Central memory CD4-positive, alpha-beta T cell (primary cell): ENCODE measurements around the gene ADPRS.

Experiments
- DNase-seq: peaks from one replicate; pipeline ENCODE4 v3.0.0; 2022

The ADPRS gene

GRCh38 chr1:36109041-36109679 is 20.5 kb downstream of the ADPRS start:
- DNase-seq: peak; percentile 33

DNA sequence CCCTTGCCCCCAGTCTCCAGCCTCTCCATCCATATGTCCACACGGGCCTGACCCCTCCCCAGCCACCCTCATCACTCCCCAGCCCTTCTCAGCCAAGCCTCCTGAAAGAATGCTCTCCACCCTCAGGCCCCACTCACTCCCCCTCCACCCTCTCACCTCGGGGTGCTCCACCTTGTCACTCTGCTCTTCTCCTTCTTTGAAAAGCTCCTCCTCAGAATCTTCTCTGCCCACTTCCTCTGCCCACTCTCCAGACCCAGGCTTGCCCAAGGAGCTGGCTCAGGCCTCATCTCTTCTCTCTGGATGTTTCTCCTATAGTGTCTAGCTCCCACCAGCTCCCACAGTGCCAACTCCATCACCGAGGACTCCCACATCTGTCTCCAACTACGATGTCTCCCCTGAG is 22.5 kb downstream of the ADPRS start:
- no peak for DNase-seq

DNA sequence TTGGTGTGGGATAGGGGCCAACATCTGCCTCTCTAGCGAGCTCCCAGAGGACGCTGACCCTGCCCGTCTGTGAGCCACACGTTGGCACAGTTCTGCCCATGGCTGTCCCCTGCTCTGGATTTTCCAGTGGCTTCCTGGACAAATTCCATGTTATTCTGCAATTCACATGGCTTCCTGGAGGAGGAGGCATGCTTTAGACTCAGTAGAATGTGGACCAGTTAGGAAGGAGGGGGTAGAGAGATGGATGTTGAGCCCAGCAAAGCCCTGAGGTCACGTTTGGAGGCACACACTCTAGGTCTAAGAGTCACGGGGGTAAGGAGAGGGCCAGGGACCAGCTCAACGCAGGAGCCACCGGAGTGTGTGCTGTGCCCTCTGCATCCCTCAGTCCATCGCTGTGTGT is 24.1 kb downstream of the ADPRS start:
- DNase-seq: no peak

DNA sequence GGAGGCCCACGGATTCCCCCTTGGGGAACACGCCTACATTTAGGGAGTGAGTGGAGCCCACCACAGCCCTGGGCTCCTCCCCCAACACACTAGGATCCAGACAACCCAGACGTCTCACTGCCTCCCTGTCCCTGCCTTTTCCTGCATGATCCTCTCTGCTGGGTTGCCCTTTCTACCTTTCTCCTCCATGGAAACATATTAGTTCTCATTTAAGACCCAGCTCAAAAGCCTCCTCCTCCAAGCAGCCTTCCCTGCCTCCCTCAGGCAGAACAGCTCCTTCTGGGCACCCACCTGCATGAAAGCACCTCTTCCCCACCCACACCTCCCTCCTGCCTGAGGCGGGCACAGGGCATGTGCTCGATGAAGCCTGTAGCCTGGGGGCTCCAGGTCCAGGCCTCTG is 25.7 kb downstream of the ADPRS start:
- no peak for DNase-seq

GRCh38 chr1:36115200-36115669 is 26.5 kb downstream of the ADPRS start:
- no peak for DNase-seq

DNA sequence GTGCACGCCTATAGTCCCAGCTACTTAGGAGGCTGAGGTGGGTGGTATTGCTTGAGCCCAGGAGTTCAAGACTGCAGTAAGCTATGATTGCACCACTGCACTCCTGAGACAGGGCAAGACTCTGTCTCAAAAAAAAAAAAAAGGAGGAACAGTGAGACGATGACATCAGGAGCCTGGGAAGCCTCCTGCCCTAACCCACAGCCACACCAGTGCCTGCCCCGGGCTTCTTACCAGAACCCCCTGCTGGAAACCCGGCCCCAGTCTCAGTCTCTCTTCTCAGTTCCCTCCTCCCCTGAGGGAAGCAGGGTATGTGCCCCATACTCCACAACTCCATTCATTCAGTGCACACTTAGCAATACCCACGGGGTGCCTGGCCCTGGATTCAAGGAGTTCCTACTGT is 27.2 kb downstream of the ADPRS start:
- DNase-seq: no peak

GRCh38 chr1:36116901-36117300 is 28.2 kb downstream of the ADPRS start:
- DNase-seq: no peak

DNA sequence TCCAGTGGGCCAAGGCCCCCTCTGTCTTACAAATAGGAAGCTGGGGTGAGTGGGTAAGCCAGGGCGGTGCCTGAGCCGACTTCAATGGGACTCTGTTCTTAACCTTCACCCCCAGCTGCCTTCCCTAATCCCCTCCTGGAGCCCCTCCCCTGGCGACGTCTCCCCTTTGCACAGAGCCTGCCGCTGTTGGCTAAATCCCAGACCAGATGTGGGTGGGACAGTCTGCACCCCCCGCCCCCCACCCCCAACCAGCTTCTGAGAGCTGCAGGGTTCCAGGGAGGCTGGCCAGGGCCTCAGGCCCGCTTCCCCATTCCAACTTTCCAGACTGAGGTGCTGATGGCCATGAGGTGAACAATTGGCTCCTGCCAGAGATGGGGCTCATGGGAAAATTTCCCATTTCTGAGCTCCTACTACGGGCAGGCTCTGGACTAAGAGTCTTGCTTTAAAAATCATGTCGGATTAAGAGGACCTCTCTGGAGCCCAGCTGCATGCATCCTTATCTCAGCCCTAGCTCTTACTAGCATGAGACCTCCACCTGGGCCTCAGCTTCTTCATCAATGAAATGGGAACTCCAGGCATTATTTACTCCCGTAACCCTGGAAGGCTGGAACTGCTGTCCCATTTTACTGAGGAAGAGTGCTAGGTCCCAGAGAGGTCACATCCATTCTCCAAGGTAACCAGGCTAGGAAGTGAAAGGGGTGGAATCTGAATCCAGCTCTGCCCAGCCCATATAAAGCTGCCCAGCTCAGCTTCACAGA is 29.9 kb downstream of the ADPRS start:
- no peak for DNase-seq

- DNase-seq: no peak
These were observed 30.8 kb downstream of the ADPRS start for GRCh38 chr1:36119456-36119855.

DNA sequence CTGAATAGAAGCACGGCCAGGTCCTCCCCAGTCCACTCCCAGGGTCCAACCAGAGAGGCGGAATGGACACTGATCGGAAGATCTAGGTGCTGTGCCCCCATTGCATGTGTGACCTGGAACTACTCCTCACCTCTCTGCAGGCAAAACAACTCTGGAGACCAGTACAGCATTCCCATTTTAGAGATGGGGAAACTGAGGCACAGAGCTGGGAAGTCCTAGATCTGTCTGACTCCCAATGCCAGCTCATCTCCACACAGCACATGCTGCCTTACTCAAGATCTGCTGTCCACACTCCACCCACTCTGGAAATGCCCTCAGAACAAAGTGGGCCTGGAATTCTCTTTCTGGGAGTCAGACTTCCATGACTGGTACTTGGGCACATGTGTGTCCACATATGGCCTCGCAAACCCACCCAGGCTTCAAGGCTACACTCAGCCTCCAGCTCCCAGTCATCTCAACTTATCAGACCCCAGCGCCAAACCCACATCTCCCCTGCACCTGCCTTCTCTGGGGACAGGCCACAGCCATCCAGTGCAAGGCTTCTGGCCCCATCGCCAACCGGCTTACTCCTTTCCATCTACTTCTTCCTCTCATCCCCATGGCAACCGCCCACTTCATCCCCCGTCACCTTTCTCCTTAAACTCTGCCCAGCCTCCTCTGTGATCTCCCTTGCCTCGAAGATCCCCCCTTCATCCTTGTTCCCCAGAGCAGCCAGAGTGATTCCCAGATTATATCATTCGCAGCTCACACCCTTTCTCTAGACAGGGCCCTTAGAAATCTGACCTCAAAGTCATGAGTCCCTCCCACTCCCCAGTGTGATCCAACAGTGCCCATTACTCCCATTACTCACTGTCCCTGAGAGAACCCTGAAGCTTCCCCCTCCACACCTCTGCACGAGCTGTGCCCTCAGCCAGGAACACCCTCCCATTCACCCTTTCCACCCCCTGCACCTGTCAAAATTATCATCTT is 33.7 kb downstream of the ADPRS start:
- DNase-seq: no peak

- no peak for DNase-seq
These were observed 34.7 kb downstream of the ADPRS start for GRCh38 chr1:36123356-36123755.

GRCh38 chr1:36124404-36125128 is 35.9 kb downstream of the ADPRS start:
- no peak for DNase-seq

- no peak for DNase-seq
These were observed 36.7 kb downstream of the ADPRS start, which contains the start of gene COL8A2 for GRCh38 chr1:36125129-36125991. Gene COL8A2 (minus strand): TSS chr1:36125222. CDS start chr1:36100242, 24,980 bp downstream.

GRCh38 chr1:36126005-36126716 is 37.5 kb downstream of the ADPRS start:
- no peak for DNase-seq

GRCh38 chr1:36126797-36127500 is 38.3 kb downstream of the ADPRS start:
- no peak for DNase-seq

DNA sequence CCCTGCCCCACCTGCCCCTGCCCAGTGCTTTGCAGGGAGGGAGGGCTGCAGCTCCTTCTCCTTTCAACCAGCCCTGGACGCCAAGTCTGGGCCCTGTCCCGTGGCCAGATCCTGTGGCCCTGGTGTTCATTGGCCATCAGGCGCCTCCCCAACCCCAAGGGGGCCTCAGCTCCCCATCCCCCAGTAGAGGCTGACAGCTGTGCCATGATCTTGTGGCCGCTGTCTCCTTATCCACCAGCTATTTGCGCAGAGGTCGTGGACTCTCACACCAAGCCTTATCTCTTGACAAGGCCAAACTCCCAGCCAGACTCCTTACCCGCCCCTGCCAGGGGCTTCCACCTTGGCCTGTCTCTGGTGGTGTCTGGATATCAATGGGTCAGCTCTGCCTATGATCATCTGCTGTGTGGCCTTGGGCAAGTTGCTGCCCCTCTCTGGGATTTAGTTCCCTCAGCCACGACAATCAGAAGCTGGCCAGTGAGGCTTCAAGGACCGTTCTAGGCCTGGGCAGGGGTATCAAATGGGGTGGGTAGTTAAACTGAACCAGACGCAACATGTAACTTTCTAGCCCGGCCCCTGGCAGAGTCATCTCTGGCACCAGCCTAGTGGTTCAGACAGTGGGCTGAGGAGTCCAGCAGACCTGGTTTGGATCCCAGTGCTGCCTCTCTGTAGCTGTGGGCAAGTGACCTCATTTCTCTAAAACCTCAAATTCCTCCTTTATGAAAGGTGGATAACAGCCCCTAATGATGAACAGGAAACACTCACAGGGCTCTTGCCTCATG is 39.6 kb downstream of the ADPRS start:
- DNase-seq: no peak

- DNase-seq: no peak
These were observed 40.2 kb downstream of the ADPRS start for GRCh38 chr1:36128905-36129206.

GRCh38 chr1:36132029-36132428 is 43.3 kb downstream of the ADPRS start:
- DNase-seq: no peak

DNA sequence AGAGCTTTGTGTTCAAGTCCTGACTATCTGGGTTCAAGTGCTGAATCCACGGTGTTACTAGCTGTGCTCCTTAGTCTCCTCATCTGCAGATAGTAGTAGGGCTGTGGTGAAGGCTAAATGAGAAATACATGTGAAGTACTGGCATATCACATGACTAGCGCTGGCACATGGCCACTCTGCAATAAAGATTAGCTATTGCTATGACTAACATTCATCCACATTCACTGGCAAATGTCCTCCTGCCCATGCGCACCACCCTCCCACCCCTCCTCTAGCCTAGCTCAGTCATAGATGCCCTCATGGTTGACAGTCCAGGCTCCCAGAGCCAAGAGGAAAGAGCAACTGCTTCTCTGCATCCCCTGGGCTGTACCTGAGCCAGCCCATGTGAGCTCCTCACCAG is 44.8 kb downstream of the ADPRS start:
- no peak for DNase-seq

DNA sequence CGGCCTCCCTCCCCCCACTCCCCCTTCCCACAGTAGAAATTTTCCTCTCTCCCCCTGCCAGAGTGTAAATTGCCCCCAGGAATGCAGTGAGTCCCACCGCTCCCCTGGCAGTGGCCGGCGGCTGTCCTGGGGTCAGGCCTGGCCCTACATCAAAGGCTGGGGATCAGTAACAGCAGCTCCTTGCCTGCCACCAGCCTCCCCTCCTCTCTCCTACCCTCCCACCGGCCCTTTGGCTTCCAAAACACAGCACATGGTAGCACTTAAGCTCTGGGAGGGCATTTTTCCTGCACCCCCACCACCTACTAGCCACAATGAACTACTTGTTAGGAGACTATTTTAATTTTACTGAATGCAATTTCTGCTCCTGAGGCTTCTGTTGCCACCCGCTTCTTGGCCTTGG is 45.3 kb downstream of the ADPRS start:
- DNase-seq: no peak
